ENCODE measurements around the gene CLRN3. TPM values are rescaled to one million over a fixed set of nuclear protein-coding genes. Genes with fewer than 3 reads are reported as not detected.

Gene CLRN3
- total RNA-seq = not detected
- long read RNA-seq, partial matches to known transcripts = 0 of 1 reads
- long read RNA-seq, other reads (novel, unspliced or antisense) = 1 of 1 reads

- no peak for DNase-seq (ENCODE audit: low spot score)
- intact Hi-C loops (cut with DNase I) = no loop called here
Measured at GRCh38 chr10:127892743-127893142, at the start of gene CLRN3. CLRN3 (minus strand) TSS chr10:127892941; CDS start chr10:127892784, 157 bp downstream.

- no peak for DNase-seq (ENCODE audit: low spot score)
- intact Hi-C loops (cut with DNase I) = no loop called here
Measured at GRCh38 chr10:127940866-127941640, 48.3 kb upstream of the CLRN3 start.

GRCh38 chr10:127939786-127940330 is 47.1 kb upstream of the CLRN3 start:
- intact Hi-C loops (cut with DNase I) = no loop called here
- no peak for DNase-seq (ENCODE audit: low spot score)

- DNase-seq (ENCODE audit: low spot score) = no peak
- intact Hi-C loops (cut with DNase I) = no loop called here
Measured at GRCh38 chr10:127937915-127938463, 45.2 kb upstream of the CLRN3 start.

- DNase-seq (ENCODE audit: low spot score) = no peak
- intact Hi-C loops (cut with DNase I) = no loop called here
Measured at GRCh38 chr10:127937069-127937468, 44.3 kb upstream of the CLRN3 start.

- intact Hi-C loops (cut with DNase I) = no loop called here
- no peak for DNase-seq (ENCODE audit: low spot score)
Measured at GRCh38 chr10:127935071-127935561, 42.4 kb upstream of the CLRN3 start.

GRCh38 chr10:127934383-127934782 is 41.6 kb upstream of the CLRN3 start:
- no peak for DNase-seq (ENCODE audit: low spot score)
- intact Hi-C loops (cut with DNase I) = no loop called here

- intact Hi-C loops (cut with DNase I) = no loop called here
- DNase-seq (ENCODE audit: low spot score) = no peak
Measured at GRCh38 chr10:127933271-127933670, 40.5 kb upstream of the CLRN3 start.

GRCh38 chr10:127932521-127933270 is 40.0 kb upstream of the CLRN3 start:
- no peak for DNase-seq (ENCODE audit: low spot score)
- intact Hi-C loops (cut with DNase I) = no loop called here

GRCh38 chr10:127928021-127928806 is 35.5 kb upstream of the CLRN3 start:
- DNase-seq (ENCODE audit: low spot score) = no peak
- intact Hi-C loops (cut with DNase I) = no loop called here

GRCh38 chr10:127926455-127926854 is 33.7 kb upstream of the CLRN3 start:
- intact Hi-C loops (cut with DNase I) = no loop called here
- no peak for DNase-seq (ENCODE audit: low spot score)

GRCh38 chr10:127925471-127926207 is 32.9 kb upstream of the CLRN3 start:
- intact Hi-C loops (cut with DNase I) = no loop called here
- DNase-seq (ENCODE audit: low spot score) = no peak

GRCh38 chr10:127923646-127924045 is 30.9 kb upstream of the CLRN3 start:
- intact Hi-C loops (cut with DNase I) = loop anchor here (1.0 to 5.0 kb wide), 3 partner anchors 10 to 124 kb away; no protein-coding TSS in a partner anchor
- no peak for DNase-seq (ENCODE audit: low spot score)

- DNase-seq (ENCODE audit: low spot score) = peak; percentile 90
- intact Hi-C loops (cut with DNase I) = loop anchor here (1.0 to 5.0 kb wide), 3 partner anchors 10 to 124 kb away; no protein-coding TSS in a partner anchor
Measured at GRCh38 chr10:127922675-127923366, 30.1 kb upstream of the CLRN3 start.

GRCh38 chr10:127922206-127922605 is 29.5 kb upstream of the CLRN3 start:
- no peak for DNase-seq (ENCODE audit: low spot score)

GRCh38 chr10:127921753-127922145 is 29.0 kb upstream of the CLRN3 start:
- intact Hi-C loops (cut with DNase I) = loop anchor here (2.0 to 5.0 kb wide), 2 partner anchors 13 to 126 kb away; no protein-coding TSS in a partner anchor
- DNase-seq (ENCODE audit: low spot score) = no peak

More at GRCh38 chr10:127922206-127922605, 29.5 kb upstream of the CLRN3 start:
- intact Hi-C loops (cut with DNase I) = loop anchor here (2.0 to 5.0 kb wide), 2 partner anchors 13 to 125 kb away; no protein-coding TSS in a partner anchor

- intact Hi-C loops (cut with DNase I) = loop anchor here (5.0 kb wide), 1 partner anchor 126 kb away; no protein-coding TSS in a partner anchor
- no peak for DNase-seq (ENCODE audit: low spot score)
Measured at GRCh38 chr10:127921075-127921752, 28.5 kb upstream of the CLRN3 start.

Measured in cardiac septum (tissue), 1 donor.